Breast epithelium (tissue), 4 donors: ENCODE results near the gene FBLN1. TPM values are rescaled to one million over a fixed set of nuclear protein-coding genes. Genes with fewer than 3 reads are reported as not detected.
"Not testable (repeated sequence)": the region's sequence is repeated elsewhere in the genome, so short reads cannot be mapped to it uniquely, and the experiment has no call there.

ENCODE experiments used
- DNase-seq, 2 donors: peaks; one replicate each; pipeline ENCODE4 v3.0.0-alpha.2; 2019; ENCODE audit warnings: low spot score in 2 of 2
- H3K27ac ChIP-seq, 2 donors: fragments of 200-600 bp; sonication (generic) in 1 of 2; one replicate each; pipeline ENCODE4 v1.5.1; 2016 to 2019; ENCODE audit warnings: mild to moderate bottlenecking in 1 of 2
- H3K27me3 ChIP-seq, 2 donors: fragments of 200-600 bp; sonication (generic) in 1 of 2; one replicate each; pipeline versions ENCODE4 v1.5.1 to v1.6.0; 2017 to 2019; ENCODE audit warnings: control low read depth in 1 of 2, mild to moderate bottlenecking in 1 of 2
- H3K36me3 ChIP-seq: fragments of 200-600 bp; one replicate; pipeline ENCODE4 v1.5.1; 2019
- H3K4me1 ChIP-seq, 2 donors: fragments of 200-600 bp; sonication (generic); one replicate each; pipeline ENCODE4 v1.5.1; 2016 to 2019; ENCODE audit warnings: control low read depth in 1 of 2
- H3K4me3 ChIP-seq, 3 donors: fragments of 200-600 bp; sonication (generic); 1 replicate in 2 of 3; 2 replicates in 1 of 3; pipeline ENCODE4 v1.5.1; 2016 to 2019; ENCODE audit warnings: mild to moderate bottlenecking in 3 of 3, moderate library complexity in 2 of 3
- H3K9me3 ChIP-seq, 2 donors: fragments of 200-600 bp; sonication (generic) in 1 of 2; one replicate each; pipeline ENCODE4 v1.5.1; 2016 to 2019; ENCODE audit warnings: control low read depth in 1 of 2
- POLR2A ChIP-seq: fragments of 450-650 bp; IDR thresholded peaks from one replicate; pipeline ENCODE4 v1.6.1; 2016; ENCODE audit warnings: antibody characterized with exemption, mild to moderate bottlenecking, moderate library complexity
- POLR2AphosphoS5 ChIP-seq, 3 donors: sonication (generic); formaldehyde crosslinking; IDR thresholded peaks; one replicate each; pipeline ENCODE4 v1.6.1; 2017; ENCODE audit warnings: antibody characterized with exemption in 3 of 3
- intact Hi-C: fragments of 100-400 bp; cut with DNase I; formaldehyde crosslinking; loops from one replicate; pipeline ENCODE4 v1.15.1; 2023; ENCODE audit warnings: low total_unique reads
- total RNA-seq, 3 donors: library from RNA; depleted of rRNA; stranded (reverse); fragments of >200 nt; gene quantifications; one replicate each; pipeline ENCODE4 v1.1.0, GENCODE V29; 2016
- TF ChIP-seq, protein P1 (sequence below), 3 donors: fragments of 450-650 bp; IDR thresholded peaks; one replicate each; pipeline ENCODE4 v1.5.1; 2016 to 2017; ENCODE audit warnings: antibody characterized with exemption in 3 of 3, mild to moderate bottlenecking in 3 of 3, moderate library complexity in 3 of 3

The FBLN1 gene
- total RNA-seq, 3 donors from 2014 or later = 115 to 293 (median 267) TPM

GRCh38 chr22:45537734-45538181, 35.1 kb downstream of the FBLN1 start:
- no peaks in the 10 kb centered on the region for H3K9me3 ChIP-seq
- peak overlapping the region in 2 of 3 donors; percentile 21 to 47 for H3K4me3 ChIP-seq
- H3K36me3 ChIP-seq = no peaks in the 10 kb centered on the region
- H3K4me1 ChIP-seq = peaks cover 0 to 9% of the 10 kb centered on the region in 2 donors
- intact Hi-C loops = no loop called here
- H3K27me3 ChIP-seq = no peaks in the 10 kb centered on the region
- TF ChIP-seq POLR2AphosphoS5 (IDR thresholded peaks at IDR 0.05) = peak; percentile 40 to 86 (median 47)
- TF ChIP-seq, protein P1, sequence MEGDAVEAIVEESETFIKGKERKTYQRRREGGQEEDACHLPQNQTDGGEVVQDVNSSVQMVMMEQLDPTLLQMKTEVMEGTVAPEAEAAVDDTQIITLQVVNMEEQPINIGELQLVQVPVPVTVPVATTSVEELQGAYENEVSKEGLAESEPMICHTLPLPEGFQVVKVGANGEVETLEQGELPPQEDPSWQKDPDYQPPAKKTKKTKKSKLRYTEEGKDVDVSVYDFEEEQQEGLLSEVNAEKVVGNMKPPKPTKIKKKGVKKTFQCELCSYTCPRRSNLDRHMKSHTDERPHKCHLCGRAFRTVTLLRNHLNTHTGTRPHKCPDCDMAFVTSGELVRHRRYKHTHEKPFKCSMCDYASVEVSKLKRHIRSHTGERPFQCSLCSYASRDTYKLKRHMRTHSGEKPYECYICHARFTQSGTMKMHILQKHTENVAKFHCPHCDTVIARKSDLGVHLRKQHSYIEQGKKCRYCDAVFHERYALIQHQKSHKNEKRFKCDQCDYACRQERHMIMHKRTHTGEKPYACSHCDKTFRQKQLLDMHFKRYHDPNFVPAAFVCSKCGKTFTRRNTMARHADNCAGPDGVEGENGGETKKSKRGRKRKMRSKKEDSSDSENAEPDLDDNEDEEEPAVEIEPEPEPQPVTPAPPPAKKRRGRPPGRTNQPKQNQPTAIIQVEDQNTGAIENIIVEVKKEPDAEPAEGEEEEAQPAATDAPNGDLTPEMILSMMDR (IDR thresholded peaks at IDR 0.05) = no peak
- TF ChIP-seq POLR2A = no peak
- DNase-seq = peak; percentile 80 to 93
- H3K27ac ChIP-seq = peak overlapping the region; percentile 71 to 90

DNA sequence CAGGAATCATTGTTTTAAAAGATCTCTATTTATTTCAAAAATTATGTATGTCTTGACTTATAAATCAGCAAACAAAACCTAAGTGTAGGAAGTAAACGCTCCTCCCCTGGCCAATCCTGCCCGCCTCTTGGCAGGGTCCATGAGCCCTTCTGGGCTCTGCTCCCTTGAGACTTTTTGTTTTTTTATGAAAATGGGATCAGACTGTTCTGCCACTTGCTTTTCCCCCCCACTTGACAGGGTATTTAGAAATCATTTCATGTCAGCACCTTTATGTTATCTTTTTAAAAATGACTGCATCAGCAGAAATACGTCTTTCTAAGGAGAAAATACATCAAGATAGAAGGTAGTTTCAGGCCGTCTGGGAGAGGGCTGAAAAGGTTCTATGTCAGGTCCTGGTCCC, 35.6 kb downstream of the FBLN1 start:
- peak overlapping the region; percentile 71 to 90 for H3K27ac ChIP-seq
- DNase-seq = peak in 1 of 2 donors; percentile 62
- H3K4me3 ChIP-seq = peak overlapping the region in 2 of 3 donors; percentile 21 to 47

GRCh38 chr22:45540122-45540521, 37.4 kb downstream of the FBLN1 start:
- intact Hi-C loops = no loop called here
- no peak for DNase-seq
- Histone ChIP-seq H3K9me3 (no peaks in the 10 kb centered on the region), H3K4me3 (no peak overlapping the region), H3K27ac (peak overlapping the region in 1 of 2 donors; percentile 81), H3K4me1 (peaks cover 0 to 9% of the 10 kb centered on the region in 2 donors), H3K36me3 (no peaks in the 10 kb centered on the region), H3K27me3 (no peaks in the 10 kb centered on the region)
- TF ChIP-seq, protein P1 (IDR thresholded peaks at IDR 0.05) = no peak
- TF ChIP-seq POLR2AphosphoS5 (IDR thresholded peaks at IDR 0.05) (no peak), POLR2A (no peak)

More for the DNA sequence above, 35.6 kb downstream of the FBLN1 start:
- no peaks in the 10 kb centered on the region for H3K9me3 ChIP-seq
- no peaks in the 10 kb centered on the region for H3K27me3 ChIP-seq
- TF ChIP-seq POLR2A = no peak
- H3K36me3 ChIP-seq = no peaks in the 10 kb centered on the region
- intact Hi-C loops = no loop called here
- peaks cover 0 to 9% of the 10 kb centered on the region in 2 donors for H3K4me1 ChIP-seq

DNA sequence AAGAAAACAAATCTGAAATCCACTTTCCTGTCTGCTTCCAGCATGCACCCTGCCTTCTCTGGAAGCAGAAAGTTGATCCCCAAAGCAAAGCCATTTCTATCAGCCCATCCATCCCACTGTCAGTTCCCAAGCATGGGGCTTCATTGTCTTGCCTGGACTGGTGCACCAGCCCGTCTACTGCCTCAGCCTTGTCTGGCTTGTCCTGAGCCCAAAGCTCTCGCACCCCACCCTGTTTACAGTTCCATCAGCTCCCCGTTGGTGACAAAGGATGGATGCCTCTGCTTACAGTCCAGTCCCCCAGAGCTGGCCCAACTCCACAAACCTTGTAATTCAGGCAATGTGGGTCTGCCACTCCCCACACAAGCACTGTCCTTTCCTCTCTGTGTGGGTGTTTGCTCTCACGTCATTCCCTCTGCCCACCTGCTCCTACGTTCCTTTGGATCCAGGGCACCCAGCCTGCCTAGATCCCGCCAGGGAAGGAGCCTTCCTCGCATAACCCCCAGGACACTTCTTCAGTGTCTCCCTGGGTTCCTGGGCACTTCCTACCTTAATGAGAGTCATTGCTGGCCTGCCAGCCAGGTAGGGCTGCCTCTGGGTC, 38.8 kb downstream of the FBLN1 start:
- Histone ChIP-seq H3K36me3 (no peaks in the 10 kb centered on the region), H3K4me3 (no peak overlapping the region), H3K27ac (peak overlapping the region in 1 of 2 donors; percentile 81), H3K27me3 (no peaks in the 10 kb centered on the region), H3K9me3 (no peaks in the 10 kb centered on the region), H3K4me1 (peaks cover 0 to 9% of the 10 kb centered on the region in 2 donors)
- intact Hi-C loops = no loop called here
- no peak for DNase-seq
- TF ChIP-seq, protein P1 (IDR thresholded peaks at IDR 0.05) = no peak
- no peak for TF ChIP-seq POLR2AphosphoS5 (IDR thresholded peaks at IDR 0.05)
- no peak for TF ChIP-seq POLR2A

- DNase-seq = no peak
- peak overlapping the region in 1 of 2 donors; percentile 81 for H3K27ac ChIP-seq
- H3K27me3 ChIP-seq = no peaks in the 10 kb centered on the region
- H3K4me1 ChIP-seq = peaks cover 0 to 9% of the 10 kb centered on the region in 2 donors
- intact Hi-C loops = no loop called here
- H3K4me3 ChIP-seq = no peak overlapping the region
- H3K9me3 ChIP-seq = no peaks in the 10 kb centered on the region
- H3K36me3 ChIP-seq = no peaks in the 10 kb centered on the region
- TF ChIP-seq, protein P1 (IDR thresholded peaks at IDR 0.05) = no peak
- TF ChIP-seq POLR2AphosphoS5 (IDR thresholded peaks at IDR 0.05) = no peak
- TF ChIP-seq POLR2A = no peak
Observed at GRCh38 chr22:45542001-45542520, 39.4 kb downstream of the FBLN1 start.

DNA sequence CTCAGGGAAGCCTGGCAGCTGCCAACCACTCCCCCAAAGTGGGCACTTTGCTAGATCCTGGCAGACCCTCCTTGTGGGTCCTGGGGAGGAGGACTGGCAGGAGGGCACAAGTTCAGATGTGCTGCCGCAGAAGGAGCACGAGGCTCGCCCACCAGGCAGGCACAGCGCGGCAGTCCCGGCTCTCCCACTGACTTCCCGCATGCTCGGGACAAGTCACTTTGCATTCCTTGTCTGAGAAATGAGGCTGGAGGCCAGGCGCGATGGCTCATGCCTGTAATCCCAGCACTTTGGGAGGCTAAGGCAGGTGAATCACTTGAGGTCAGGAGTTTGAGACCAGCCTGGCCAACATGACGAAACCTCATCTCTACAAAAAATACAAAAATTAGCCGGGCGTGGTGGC, 40.1 kb downstream of the FBLN1 start:
- DNase-seq, H3K27me3 ChIP-seq, intact Hi-C loops, H3K9me3 ChIP-seq, H3K36me3 ChIP-seq, H3K4me3 ChIP-seq, H3K4me1 ChIP-seq: not testable (repeated sequence)
- peak overlapping the region in 1 of 2 donors; percentile 81 for H3K27ac ChIP-seq
